ENCODE data around the gene JADE2. TPM values are rescaled to one million over a fixed set of nuclear protein-coding genes. Genes with fewer than 3 reads are reported as not detected.

The JADE2 gene
- total and polyA plus RNA-seq, 8 donors = 6.2 to 109 (median 26.4) TPM

DNA sequence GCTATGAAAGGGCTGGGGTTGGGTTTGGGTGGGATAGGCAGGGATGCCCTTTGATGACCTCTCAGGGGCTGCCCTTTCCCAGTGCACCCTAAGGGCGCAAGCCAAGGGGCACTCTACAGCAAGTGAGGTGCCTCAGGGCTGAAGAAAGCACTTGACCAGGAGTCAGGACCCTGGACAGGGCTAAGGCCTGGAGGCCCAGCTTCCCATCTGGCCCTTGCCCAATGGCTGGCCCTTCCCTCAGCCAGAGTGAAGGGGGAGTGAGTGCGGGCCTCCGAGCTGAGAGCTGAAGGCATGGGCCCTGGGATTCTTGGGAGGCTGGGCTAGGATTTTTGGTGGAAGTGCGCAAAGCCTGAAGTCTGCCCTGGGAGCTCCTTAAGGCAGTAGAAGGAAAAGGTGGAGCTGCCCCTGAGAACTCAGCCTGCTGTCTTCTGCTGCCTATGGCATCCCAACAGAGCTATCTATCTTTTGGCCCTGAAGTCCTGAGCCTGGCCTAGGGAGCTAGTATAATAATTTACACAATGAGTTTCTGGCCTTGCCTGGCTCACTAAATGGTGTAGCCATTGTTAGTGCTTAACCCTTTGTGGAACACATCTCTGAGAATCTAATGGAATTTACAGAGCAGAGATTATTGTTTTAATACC, 16.4 kb downstream of the JADE2 start:
- H3K4me3 ChIP-seq = no peak overlapping the region
- no peaks in the 10 kb centered on the region for H3K27me3 ChIP-seq
- H3K9me3 ChIP-seq = no peaks in the 10 kb centered on the region
- intact Hi-C loops (cut with DNase I; ENCODE audit: low total_unique reads) = no loop called here
- DNase-seq = peak; percentile 48 to 85
- WGBS, 5 donors = 58 to 76% (median 65%) methylated on average over 3 to 4 of the region's 4 CpGs
- H3K36me3 ChIP-seq = peaks cover 56 to 97% (median 95%) of the 10 kb centered on the region in 4 donors
- H3K27ac ChIP-seq = no peak overlapping the region
- H3K4me1 ChIP-seq = peaks cover 15 to 47% (median 35%) of the 10 kb centered on the region in 4 donors
- no peak for TF ChIP-seq EP300 (IDR thresholded peaks at IDR 0.05)
- no peak for TF ChIP-seq POLR2A (IDR thresholded peaks at IDR 0.05)
- no peak for TF ChIP-seq POLR2AphosphoS5 (IDR thresholded peaks at IDR 0.05)
- TF ChIP-seq, protein P1, sequence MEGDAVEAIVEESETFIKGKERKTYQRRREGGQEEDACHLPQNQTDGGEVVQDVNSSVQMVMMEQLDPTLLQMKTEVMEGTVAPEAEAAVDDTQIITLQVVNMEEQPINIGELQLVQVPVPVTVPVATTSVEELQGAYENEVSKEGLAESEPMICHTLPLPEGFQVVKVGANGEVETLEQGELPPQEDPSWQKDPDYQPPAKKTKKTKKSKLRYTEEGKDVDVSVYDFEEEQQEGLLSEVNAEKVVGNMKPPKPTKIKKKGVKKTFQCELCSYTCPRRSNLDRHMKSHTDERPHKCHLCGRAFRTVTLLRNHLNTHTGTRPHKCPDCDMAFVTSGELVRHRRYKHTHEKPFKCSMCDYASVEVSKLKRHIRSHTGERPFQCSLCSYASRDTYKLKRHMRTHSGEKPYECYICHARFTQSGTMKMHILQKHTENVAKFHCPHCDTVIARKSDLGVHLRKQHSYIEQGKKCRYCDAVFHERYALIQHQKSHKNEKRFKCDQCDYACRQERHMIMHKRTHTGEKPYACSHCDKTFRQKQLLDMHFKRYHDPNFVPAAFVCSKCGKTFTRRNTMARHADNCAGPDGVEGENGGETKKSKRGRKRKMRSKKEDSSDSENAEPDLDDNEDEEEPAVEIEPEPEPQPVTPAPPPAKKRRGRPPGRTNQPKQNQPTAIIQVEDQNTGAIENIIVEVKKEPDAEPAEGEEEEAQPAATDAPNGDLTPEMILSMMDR (IDR thresholded peaks at IDR 0.05) = no peak

DNA sequence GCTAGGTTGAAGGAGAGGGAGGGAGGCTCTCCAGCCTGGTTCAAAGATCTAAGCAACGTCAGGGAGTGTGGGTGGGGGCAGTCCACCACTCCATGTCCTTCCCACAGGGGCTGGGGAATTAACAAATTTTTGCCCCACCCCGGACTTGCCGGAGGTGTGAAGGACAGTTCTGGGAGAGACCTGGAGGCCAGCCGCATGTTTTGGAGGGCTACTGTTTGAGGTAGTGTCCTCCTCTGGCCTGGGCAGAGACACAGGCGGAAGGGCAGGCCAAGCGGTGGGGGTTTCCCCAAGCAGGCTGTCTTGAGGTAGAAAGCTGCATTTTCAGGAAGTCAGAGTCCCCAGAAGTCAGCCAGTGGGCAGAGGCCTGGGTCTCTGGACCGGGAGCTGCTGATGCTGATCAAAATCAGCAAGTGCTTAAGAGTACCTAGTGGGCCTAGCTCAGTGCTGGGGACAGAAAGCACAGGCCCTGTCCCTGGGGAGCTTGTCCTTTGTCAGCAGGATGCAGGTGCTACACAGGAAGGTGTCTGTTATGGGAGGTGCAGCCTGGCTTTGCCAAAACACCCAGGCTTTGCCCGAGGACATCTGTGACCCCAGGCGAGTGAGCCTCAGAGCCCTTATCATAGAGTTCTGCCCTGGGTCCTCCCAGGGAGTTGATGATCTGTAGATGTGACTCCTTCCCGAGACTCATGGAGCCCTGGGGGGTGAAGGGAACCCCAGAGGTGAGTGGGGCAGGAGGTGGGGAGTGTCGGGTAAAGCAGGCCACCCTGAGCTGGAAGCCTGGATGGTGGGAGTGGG, 18.5 kb downstream of the JADE2 start:
- H3K27me3 ChIP-seq = no peaks in the 10 kb centered on the region
- DNase-seq = no peak
- TF ChIP-seq, protein P1 (IDR thresholded peaks at IDR 0.05) = no peak
- TF ChIP-seq POLR2A (IDR thresholded peaks at IDR 0.05) (no peak), EP300 (IDR thresholded peaks at IDR 0.05) (no peak), POLR2AphosphoS5 (IDR thresholded peaks at IDR 0.05) (no peak)
- H3K9me3 ChIP-seq = no peaks in the 10 kb centered on the region
- H3K4me1 ChIP-seq = peaks cover 32 to 64% (median 52%) of the 10 kb centered on the region in 4 donors
- intact Hi-C loops (cut with DNase I; ENCODE audit: low total_unique reads) = no loop called here
- H3K36me3 ChIP-seq = peaks cover 40 to 96% (median 91%) of the 10 kb centered on the region in 4 donors
- WGBS, 5 donors = 67 to 79% (median 74%) methylated on average over 11 of the region's 11 CpGs
- H3K4me3 ChIP-seq = no peak overlapping the region
- H3K27ac ChIP-seq = peak overlapping the region in 3 of 5 donors; percentile 51 to 76 (median 66)

DNA sequence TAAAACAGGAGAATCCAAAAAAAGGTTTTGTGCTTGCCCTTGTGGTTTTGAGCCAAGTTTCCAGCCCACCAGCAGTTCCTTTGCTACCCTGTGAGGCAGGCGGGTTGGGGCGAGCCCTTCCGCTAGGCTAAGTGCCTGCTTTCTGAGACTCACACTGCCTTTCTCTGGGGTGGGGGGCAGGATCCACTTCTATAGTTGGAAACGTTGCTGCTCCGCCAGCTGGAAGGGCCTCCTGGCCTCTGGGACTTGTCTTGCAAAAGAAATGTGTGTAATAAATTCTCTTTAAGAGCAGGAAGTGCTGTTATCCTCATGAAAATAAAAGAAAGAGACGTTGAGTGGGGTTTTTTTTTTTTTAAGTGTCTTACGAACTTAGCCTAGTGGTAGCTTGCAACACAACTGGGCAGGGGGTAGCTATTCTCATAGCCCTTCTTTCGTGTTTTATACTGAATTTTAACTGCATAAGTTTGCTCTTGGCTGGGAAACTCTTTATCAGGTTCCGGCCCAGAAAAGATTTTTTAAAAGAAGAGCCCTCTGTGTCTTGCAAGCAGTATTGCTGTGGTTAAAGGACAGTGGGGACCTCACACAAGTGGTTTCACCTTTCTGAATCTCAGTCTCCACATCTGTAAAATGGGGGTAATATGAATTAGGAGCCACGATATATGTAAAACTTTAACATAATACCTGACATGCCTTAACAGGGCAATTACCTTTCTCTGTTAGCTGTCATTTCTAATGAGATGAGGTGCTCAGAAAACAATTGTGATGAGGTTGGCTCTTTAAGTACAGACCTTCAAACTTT, 19.8 kb downstream of the JADE2 start:
- no peak overlapping the region for H3K4me3 ChIP-seq
- TF ChIP-seq, protein P1 (IDR thresholded peaks at IDR 0.05) = no peak
- TF ChIP-seq EP300 (IDR thresholded peaks at IDR 0.05) (no peak), POLR2A (IDR thresholded peaks at IDR 0.05) (no peak)
- no peaks in the 10 kb centered on the region for H3K27me3 ChIP-seq
- peaks cover 28 to 94% (median 86%) of the 10 kb centered on the region in 4 donors for H3K36me3 ChIP-seq
- H3K27ac ChIP-seq = peak overlapping the region in 4 of 5 donors; percentile 13 to 76 (median 58)
- WGBS, 5 donors = 53 to 74% (median 64%) methylated on average over 10 of the region's 10 CpGs
- H3K4me1 ChIP-seq = peaks cover 32 to 77% (median 63%) of the 10 kb centered on the region in 4 donors
- no peaks in the 10 kb centered on the region for H3K9me3 ChIP-seq
- intact Hi-C loops (cut with DNase I; ENCODE audit: low total_unique reads) = no loop called here
- peak in 1 of 2 donors; percentile 74 for DNase-seq

DNA sequence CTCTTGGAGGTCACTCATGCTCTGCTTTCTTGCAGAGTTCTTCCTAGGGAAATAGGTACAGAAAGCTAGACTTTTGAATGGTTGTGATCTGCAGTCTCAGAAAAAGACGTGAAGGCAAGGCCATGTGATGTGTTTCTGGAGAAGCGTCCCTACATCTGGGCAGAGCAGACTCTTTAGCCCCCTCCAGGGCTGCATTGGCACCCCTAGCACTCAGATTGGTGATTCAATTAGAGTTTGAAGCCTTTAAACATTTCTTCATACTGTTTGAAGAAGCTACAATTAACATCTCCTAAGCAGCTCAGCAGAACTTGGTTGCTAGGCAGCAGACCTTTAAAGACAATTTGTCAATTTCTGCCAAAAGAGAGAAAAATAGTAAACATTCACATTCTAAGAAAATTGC, 21.6 kb downstream of the JADE2 start:
- H3K36me3 ChIP-seq = peaks cover 12 to 86% (median 83%) of the 10 kb centered on the region in 4 donors
- intact Hi-C loops (cut with DNase I; ENCODE audit: low total_unique reads) = no loop called here
- 37 to 69% (median 64%) methylated on average over 2 of the region's 2 CpGs for WGBS, 5 donors
- no peak for DNase-seq
- H3K27ac ChIP-seq = peak overlapping the region in 3 of 5 donors; percentile 24 to 76 (median 56)
- TF ChIP-seq POLR2A (IDR thresholded peaks at IDR 0.05) (no peak), POLR2AphosphoS5 (IDR thresholded peaks at IDR 0.05) (no peak), EP300 (IDR thresholded peaks at IDR 0.05) (no peak)
- TF ChIP-seq, protein P1 (IDR thresholded peaks at IDR 0.05) = no peak
- H3K9me3 ChIP-seq = no peaks in the 10 kb centered on the region
- H3K4me3 ChIP-seq = no peak overlapping the region
- no peaks in the 10 kb centered on the region for H3K27me3 ChIP-seq
- peaks cover 50 to 90% (median 79%) of the 10 kb centered on the region in 4 donors for H3K4me1 ChIP-seq

Measured in stomach (tissue), 9 donors.